ENCODE measurements around the gene NUP133.

The NUP133 gene

GRCh38 chr1:229410370-229410691 lies 97.8 kb downstream of the NUP133 start:
- ChIA-PET CTCF (interaction anchor here (1.6 to 2.0 kb wide), 3 partner anchors 10 to 71 kb away, joined by 5 read pairs; no protein-coding TSS in a partner anchor), POLR2A (no interaction called here)
- no peak for DNase-seq (ENCODE audit: extremely low spot score)
- TF ChIP-seq CTCF (IDR thresholded peaks at IDR 0.05; ENCODE audit: control extremely low read depth, extremely low read depth, low read depth, missing control alignments), result no peak

GRCh38 chr1:229409616-229410369 lies 98.3 kb downstream of the NUP133 start:
- no peak for DNase-seq (ENCODE audit: extremely low spot score)

GRCh38 chr1:229408458-229409037 lies 99.6 kb downstream of the NUP133 start:
- ChIA-PET CTCF (interaction anchor here (1.0 to 2.0 kb wide), 3 partner anchors 33 to 150 kb away, joined by 3 to 5 read pairs (median 5); no protein-coding TSS in a partner anchor), POLR2A (no interaction called here)
- TF ChIP-seq CTCF (IDR thresholded peaks at IDR 0.05; ENCODE audit: control extremely low read depth, extremely low read depth, low read depth, missing control alignments), result no peak
- no peak for DNase-seq (ENCODE audit: extremely low spot score)

More at GRCh38 chr1:229409616-229410369, 98.3 kb downstream of the NUP133 start:
- CTCF ChIA-PET, result interaction anchor here (1.0 to 2.0 kb wide), 4 partner anchors 9 to 151 kb away, joined by 3 to 5 read pairs (median 5); no protein-coding TSS in a partner anchor
- POLR2A ChIA-PET, result no interaction called here
- no peak for TF ChIP-seq CTCF (IDR thresholded peaks at IDR 0.05; ENCODE audit: control extremely low read depth, extremely low read depth, low read depth, missing control alignments)

DNA sequence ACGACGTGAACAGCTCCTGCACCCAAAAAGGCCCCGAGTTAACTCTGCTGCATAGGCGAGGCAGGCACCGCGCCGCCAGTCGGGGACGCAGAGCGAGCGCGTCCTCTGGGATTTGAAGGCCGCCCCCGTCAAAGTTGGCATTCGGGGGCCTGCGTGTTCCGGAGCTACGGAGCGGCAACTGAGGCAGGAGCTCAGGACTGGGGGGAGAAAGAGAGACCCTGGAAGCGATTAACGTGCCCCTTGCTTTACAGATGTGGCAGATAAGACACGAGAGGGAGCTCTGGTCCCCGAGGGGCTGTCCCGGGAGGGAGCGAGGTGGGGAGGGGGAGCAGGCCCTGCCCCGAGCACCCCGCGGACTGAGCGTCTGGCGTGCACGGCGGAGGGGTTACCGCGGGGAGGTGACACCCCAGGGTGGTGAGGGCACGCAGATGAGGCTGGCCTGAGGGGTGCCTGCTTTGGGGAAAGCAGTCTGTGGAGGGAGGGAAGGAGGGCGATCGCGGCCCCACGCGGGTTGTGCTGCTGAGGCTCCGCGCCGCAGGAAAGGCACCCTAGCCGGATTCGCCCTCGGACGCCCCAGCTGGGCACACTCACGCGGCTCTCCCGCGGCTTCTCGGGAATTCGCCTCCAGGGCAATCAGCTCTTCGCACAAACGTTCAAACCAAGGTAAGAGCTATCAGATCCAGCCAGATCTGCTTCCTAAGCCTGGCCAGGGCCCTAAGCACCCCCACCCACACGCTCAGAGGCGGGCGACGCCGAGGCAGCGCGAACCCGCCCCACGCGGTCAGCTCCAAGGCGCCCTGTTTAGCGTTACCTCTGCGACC lies 100.7 kb downstream of the NUP133 start:
- no peak for DNase-seq (ENCODE audit: extremely low spot score)
- TF ChIP-seq CTCF (IDR thresholded peaks at IDR 0.05; ENCODE audit: control extremely low read depth, extremely low read depth, low read depth, missing control alignments), result no peak
- ChIA-PET CTCF (interaction anchor here (1.3 kb wide), 1 partner anchor 22 kb away, joined by 5 read pairs; no protein-coding TSS in a partner anchor), POLR2A (no interaction called here)

GRCh38 chr1:229406798-229407197 lies 101.3 kb downstream of the NUP133 start:
- POLR2A ChIA-PET, result no interaction called here
- TF ChIP-seq CTCF (IDR thresholded peaks at IDR 0.05; ENCODE audit: control extremely low read depth, extremely low read depth, low read depth, missing control alignments), result no peak
- DNase-seq (ENCODE audit: extremely low spot score), result no peak
- CTCF ChIA-PET, result interaction anchor here (1.3 kb wide), 1 partner anchor 23 kb away, joined by 5 read pairs; no protein-coding TSS in a partner anchor

DNA sequence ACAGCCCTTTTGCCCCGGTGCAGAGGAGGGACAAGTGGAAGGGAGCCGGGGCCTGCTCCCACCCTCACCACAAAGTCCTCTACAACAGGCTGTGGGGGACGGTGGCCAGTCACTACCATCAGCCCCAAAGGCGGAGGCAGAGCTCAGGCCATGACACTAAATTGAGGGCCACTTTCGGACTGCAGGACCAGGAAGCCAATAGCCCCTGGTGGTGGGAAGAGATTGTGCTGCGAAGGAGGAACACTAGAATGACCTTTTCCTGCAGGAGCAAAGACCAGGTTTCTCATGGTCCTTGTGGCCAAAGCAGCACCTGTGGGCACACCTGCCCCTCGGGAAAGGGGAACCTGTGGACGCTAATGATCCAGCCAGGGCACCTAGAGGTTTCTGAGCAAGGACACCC lies 104.6 kb downstream of the NUP133 start:
- POLR2A ChIA-PET, result no interaction called here
- CTCF ChIA-PET, result interaction anchor here (1.2 to 1.8 kb wide), 2 partner anchors 8 to 79 kb away, joined by 3 to 4 read pairs; no protein-coding TSS in a partner anchor
- no peak for DNase-seq (ENCODE audit: extremely low spot score)
- no peak for TF ChIP-seq CTCF (IDR thresholded peaks at IDR 0.05; ENCODE audit: control extremely low read depth, extremely low read depth, low read depth, missing control alignments)
